DMS 273 (cell line): Measurements from ENCODE around the gene ATXN2L.

ENCODE experiments used
- DNase-seq: peaks from one replicate; lab custom pipeline; 2025; ENCODE audit not compliant: unreplicated experiment; lab: John Stamatoyannopoulos, UW

ATXN2L gene

GRCh38 chr16:28835864-28836760, 13.3 kb downstream of the ATXN2L start:
- DNase-seq = no peak

DNA sequence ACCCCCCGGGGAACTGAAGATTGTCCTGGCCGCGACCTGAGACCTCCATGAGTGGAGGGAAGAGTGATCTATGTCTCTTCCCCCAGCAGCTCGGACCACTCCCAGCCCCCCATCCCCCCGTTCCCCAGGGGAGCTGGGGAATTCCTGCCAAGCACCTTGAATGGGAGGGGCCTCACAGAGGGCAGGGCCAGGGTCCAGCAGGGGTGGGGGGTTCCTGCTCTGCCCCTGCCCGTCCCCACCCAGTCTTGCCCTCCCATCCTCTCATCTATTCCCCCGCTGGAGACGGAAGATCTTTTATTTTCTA, 13.9 kb downstream of the ATXN2L start:
- no peak for DNase-seq

GRCh38 chr16:28837672-28838557, 15.1 kb downstream of the ATXN2L start:
- DNase-seq = no peak

- DNase-seq = no peak
These were observed 15.7 kb downstream of the ATXN2L start for GRCh38 chr16:28838558-28838918.

- no peak for DNase-seq
These were observed 16.3 kb downstream of the ATXN2L start for GRCh38 chr16:28839004-28839639.

- DNase-seq = peak; percentile 32
These were observed 17.1 kb downstream of the ATXN2L start for GRCh38 chr16:28839899-28840298.

DNA sequence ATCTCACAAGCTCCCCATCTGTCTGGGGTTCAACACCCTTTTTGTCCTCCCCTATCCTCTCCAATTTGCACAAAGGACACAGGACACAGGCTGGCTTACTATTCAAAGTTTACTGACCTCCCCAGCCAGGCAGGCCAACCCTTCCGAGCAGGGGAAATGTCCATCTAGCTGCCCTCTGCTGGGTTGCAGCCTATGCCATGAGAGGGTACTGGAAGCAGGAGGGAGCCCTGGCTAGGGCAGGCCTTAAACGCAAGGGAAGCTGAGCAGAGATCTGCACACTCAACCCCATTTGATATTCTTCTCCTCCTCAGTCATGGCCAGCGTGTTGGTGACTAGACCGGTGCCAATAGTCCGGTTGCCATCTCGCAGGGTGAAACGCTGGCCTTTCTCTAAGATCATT, 19.9 kb downstream of the ATXN2L start:
- DNase-seq = no peak

GRCh38 chr16:28843766-28844165, 21.0 kb downstream of the ATXN2L start:
- DNase-seq = no peak

GRCh38 chr16:28844226-28844885, 21.6 kb downstream of the ATXN2L start:
- DNase-seq = no peak

DNA sequence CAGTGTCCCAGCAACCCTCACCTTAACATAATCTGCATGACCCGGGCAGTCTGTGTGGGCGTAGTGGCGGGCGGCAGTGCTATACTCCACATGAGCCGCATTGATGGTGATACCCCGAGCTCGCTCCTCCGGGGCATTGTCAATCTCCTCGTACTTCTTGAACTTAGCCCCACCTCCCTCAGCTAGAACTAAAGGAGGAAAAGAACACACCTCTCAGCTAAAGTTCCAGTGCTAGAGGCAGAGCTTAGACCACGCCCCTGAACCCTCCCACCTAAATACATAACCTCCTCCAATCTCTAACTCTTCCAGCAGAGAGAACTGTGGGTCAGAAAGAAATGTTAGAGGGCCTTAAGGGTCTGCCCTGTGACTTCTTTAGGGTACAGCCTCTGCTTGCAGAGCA, 22.5 kb downstream of the ATXN2L start:
- peak; percentile 80 for DNase-seq

- peak; percentile 59 for DNase-seq
These were observed 22.9 kb downstream of the ATXN2L start for GRCh38 chr16:28845761-28846079.

GRCh38 chr16:28846080-28846932, 23.5 kb downstream of the ATXN2L start, which contains the start of gene TUFM:
Gene TUFM (minus strand): TSS chr16:28846348. CDS start chr16:28846269, 79 bp downstream.
- peak; percentile 99 for DNase-seq

DNA sequence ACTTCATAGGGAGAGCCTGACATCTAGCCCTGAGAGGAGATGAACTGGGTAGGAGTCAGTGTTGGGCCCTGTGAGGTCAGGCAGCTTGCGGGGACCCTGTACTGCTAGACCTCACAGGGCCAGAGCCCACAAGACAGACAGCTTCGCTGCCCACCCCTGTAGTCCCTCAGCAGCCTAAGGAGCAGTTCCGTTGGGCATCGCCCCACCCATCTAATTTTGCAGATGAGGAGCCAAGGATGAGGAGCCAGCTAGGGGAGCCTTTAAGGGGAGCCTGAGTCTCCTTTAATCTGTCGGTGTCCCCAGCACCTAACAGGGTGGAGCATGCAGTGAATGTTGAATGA, 24.1 kb downstream of the ATXN2L start:
- peak; percentile 57 for DNase-seq

DNA sequence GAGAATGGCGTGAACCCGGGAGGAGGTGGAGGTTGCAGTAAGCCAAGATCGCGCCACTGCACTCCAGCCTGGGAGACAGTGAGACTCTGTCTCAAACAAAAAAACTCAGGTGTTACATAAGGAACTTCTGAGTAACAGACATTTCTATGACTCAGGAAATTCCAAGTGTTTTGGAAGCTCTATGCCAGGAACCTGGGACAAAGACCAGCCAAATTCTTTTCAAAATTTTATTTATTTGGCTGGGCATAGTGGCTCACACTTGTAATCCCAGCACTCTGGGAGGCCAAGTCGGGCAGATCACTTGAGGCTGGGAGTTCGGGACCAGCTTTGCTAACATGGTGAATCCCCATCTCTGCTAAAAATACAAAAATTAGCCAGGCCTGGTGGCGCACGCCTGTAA, 35.6 kb downstream of the ATXN2L start:
- DNase-seq = no peak

DNA sequence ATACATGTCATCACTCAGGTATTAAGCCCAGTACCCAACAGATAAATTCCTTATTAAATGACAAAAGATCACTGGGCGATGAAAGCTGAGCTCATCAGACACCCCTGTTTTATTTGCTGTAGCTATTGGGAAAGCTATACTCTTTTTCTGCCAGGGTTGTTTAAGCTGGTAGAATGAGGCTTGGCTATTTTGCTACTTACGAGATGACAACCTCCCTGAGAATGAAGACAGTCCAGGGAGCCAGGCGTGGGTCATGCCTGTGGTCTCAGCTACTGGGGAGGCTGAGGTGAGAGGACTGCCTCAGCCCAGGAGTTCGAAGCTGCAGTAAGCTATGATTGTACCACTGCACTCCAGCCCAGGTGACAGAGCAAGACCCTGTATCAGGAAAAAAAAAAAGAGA, 36.5 kb downstream of the ATXN2L start:
- no peak for DNase-seq

DNA sequence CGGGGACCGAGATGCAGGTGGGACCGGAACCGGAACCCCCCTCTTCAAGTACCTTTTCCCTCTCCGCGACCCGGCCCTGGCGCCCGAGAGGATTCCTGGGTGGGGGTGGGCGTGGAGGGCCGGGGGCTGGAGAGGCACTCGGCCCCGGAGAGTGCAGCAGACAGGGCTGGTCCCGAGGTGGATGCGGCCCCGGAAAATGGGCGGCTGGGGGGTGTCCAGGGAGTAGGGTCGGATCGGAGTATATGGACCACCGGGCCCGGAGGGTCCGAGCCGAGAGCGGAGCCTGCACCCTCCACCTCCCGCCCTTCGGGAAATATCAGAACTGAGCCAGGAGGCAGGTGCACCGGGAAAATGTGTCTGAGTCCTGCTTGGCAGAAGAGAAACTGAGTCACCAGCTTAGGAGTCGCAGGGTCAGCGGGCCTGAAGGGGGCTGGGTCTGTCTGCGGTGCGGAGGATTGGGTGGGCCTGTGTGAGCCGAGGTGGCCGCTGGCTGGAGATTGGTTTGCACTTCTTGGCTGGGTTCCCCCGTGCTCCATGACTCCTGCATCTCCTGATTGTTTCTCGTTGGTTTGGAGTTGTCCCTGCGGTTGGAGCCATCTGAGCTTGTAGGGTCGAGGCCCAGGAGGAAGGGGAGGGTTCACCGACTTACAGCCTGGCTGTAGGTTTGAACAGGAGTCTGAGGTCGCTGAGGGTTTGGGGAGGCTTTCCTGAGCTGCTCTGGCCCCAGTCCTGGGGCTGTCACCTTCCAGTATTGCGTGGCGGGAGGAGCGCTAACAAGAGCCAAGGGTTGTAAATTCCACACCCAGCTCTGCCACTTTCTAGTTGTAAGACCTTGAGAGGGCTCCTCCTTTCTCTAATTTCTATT, 41.4 kb downstream of the ATXN2L start:
- peak; percentile 54 for DNase-seq

GRCh38 chr16:28865001-28865688, 42.3 kb downstream of the ATXN2L start:
- DNase-seq = no peak

DNA sequence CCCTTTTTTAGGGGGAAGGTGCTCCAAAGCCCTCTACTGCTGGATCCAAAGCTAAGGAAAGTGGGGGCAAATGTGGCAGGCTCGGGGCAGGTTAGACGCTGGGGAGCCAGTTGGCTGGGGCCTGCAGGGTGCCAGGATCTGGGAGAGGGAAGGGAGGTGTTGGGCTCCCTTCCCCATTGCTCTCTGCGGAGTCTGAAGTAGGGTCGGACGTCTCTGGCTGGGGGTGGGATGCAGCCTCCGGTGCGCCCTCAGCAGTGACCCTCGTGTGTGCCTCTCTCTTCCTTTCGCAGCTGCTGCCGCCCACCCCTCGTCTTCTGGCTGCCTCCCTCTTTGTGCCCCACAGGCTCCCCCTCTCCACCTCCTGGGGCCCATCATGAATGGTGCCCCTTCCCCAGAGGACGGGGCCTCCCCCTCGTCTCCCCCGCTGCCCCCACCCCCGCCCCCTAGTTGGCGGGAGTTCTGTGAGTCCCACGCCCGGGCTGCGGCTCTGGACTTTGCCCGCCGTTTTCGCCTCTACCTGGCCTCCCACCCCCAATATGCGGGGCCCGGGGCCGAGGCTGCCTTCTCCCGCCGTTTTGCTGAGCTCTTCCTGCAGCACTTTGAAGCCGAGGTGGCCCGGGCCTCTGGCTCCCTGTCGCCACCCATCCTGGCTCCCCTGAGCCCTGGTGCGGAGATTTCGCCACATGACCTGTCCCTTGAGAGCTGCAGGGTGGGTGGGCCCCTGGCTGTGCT, 43.1 kb downstream of the ATXN2L start:
- DNase-seq = no peak
